ENCODE measurements around the gene C1QTNF8.

GRCh38 chr16:1061769-1062505 lies 34.1 kb downstream of the C1QTNF8 start:
- TF ChIP-seq CTCF (IDR thresholded peaks at IDR 0.05; ENCODE audit: low read depth, low read length) (no peak), EZH2phosphoT487 (IDR thresholded peaks at IDR 0.05; ENCODE audit: low read depth) (no peak)

All from OCI-LY3 (cell line).